HG03280 (cell line): Measurements from ENCODE around the gene SFN.
A peak's percentile ranks its signal among the peaks of the same experiment; 100 is the strongest.
"Not testable (repeated sequence)": the region's sequence is repeated elsewhere in the genome, so short reads cannot be mapped to it uniquely, and the experiment has no call there.

Experiments used
- ATAC-seq: cut with Tn5 transposase; IDR thresholded peaks from one replicate; pipeline ENCODE4 v1.9.1; 2021; ENCODE audit warnings: mild to moderate bottlenecking, moderate library complexity; ENCODE audit not compliant: unreplicated experiment

Gene SFN

GRCh38 chr1:26861889-26862378, 1.0 kb upstream of the SFN start:
- no peak for ATAC-seq

DNA sequence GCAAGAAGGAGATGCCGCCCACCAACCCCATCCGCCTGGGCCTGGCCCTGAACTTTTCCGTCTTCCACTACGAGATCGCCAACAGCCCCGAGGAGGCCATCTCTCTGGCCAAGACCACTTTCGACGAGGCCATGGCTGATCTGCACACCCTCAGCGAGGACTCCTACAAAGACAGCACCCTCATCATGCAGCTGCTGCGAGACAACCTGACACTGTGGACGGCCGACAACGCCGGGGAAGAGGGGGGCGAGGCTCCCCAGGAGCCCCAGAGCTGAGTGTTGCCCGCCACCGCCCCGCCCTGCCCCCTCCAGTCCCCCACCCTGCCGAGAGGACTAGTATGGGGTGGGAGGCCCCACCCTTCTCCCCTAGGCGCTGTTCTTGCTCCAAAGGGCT, 732 bp downstream of the SFN start:
- no peak for ATAC-seq

DNA sequence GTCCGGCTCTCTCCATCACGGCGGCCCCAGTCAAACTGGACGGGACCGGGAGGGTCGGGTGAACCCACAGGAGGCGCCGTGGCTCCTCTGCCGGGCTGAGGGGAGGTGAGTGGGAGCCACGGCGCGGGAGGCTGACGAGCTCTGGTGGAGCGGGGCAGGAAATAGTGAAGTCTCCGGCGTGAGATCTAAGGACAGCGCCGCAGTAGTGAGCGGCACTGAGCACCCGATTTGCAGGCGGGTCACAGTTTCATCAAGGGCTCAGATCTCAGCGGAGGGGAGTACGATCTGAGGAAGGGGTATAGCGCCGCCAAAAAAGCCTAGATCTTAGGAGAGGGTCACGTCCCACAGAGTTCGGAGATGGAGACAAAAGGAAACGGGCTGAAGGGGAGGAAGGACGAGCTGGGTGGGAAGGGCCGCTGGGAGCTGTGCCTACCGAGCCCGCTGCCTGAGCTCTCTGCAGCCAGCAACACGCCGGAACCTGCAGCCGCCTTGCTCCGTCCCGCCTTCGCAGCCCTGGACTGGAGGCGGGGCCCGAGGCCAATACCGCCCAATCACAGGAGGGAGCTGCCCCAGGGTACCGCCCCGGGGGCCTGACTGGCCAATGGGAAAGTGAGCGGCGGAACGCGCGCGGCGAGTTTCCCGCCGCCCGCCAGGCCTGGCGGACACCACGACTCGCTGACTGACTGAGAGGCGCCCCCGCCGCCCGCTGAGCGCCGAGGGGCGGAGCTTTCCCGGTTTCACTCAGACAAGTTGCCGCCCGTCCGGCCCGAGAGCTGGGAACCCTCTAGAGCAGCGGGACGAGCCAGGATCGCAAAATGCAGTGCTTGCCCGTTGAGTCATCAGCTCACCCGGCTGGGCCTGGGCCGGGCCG, 1.9 kb downstream of the SFN start:
- peak; percentile 93 for ATAC-seq

DNA sequence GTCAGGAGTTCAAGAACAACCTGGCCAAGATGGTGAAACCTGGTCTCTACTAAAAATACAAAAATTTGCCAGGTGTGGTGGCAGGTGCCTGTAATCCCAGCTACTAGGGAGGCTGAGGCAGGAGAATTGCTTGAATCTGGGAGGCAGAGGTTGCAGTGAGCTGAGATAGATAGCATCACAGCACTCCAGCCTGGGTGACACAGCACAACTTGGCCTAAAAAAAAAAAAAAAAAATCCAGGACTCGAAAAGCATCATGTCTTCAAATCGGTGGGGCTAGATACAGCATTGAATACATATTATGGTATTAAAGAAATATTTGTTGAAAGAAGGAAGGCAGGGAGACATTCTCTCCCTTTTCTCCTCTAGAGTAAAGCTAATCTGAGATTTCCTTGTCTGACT, 10.1 kb downstream of the SFN start:
- ATAC-seq = not testable (repeated sequence)

DNA sequence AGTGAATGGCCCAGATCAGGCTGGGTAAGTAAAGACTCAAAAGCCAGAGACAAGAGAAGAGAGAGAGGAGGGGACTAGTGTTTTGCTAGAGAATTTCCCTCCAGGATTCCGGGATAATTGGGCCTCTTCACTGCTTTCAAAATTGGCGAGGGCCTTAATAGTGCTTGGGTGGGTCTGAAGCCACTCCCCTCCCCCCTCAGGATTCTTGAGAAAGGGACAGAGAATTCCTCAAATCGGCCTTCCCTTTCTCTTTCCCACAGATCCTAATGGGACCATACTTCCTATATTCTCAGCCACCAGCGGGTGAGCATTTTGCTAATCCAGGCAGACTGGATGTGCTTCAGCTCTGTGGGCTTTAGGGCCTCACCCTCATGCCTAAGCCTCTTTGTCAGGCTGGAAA, 11.9 kb downstream of the SFN start:
- no peak for ATAC-seq

DNA sequence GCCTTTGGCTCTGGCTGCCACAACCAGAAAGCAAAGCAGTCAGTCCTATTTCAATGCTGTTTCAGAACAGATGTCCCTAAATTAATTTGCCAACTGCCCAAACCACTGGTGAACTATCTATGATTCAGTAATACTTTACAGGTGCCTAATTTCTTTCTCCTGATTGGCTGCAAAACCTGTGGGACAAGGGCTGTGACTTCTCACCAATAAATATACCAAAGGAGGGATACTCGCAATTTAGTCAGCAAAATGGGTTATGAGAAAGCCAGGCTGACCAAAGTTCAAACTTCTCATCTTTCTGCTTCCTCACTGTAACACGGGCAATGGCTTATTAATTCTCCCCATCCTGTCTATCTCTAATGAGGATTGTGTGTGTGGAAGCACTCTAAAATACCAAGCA, 14.4 kb downstream of the SFN start:
- ATAC-seq = no peak

- ATAC-seq = no peak
These were observed 16.8 kb downstream of the SFN start for GRCh38 chr1:26879793-26880192.

DNA sequence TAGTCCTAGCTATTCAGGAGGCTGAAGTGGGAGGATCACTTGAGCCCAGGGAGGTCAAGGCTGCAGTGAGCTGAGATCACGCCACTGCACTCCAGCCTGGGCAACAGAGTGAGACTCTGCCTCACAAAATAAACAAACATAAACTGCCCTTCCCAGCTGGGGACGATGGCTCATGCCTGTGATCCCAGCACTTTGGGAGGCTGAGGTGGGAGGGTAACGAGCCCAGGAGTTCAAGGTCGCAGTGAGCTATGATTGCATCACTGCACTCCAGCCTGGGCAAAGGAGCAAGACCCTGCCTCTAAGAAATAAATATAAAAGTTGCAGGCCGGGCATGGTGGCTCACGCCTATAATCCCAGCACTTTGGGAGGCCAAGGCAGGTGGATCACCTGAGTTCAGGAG, 18.7 kb downstream of the SFN start:
- not testable (repeated sequence) for ATAC-seq

GRCh38 chr1:26882696-26883463, 19.9 kb downstream of the SFN start:
- no peak for ATAC-seq

- no peak for ATAC-seq
These were observed 24.2 kb downstream of the SFN start for GRCh38 chr1:26887125-26887524.

DNA sequence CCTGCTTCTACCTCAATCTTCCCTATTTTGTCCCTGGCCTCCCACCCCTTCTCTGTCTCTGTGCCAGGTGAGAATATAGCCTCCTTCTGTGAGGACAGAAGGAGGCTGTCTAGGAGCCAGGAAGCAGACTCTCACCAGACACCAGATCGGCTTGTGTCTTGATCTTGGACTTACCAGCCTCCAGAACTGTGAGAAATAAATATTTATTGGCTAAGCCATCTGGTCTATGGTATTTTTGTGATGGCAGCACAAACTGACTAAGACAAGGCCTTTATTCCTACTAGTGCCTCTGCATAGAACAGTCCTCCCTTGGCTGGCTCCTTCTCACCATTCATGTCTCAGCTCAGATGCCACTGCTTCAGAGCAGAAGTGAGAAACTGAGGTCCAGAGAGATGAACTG, 25.3 kb downstream of the SFN start:
- no peak for ATAC-seq

DNA sequence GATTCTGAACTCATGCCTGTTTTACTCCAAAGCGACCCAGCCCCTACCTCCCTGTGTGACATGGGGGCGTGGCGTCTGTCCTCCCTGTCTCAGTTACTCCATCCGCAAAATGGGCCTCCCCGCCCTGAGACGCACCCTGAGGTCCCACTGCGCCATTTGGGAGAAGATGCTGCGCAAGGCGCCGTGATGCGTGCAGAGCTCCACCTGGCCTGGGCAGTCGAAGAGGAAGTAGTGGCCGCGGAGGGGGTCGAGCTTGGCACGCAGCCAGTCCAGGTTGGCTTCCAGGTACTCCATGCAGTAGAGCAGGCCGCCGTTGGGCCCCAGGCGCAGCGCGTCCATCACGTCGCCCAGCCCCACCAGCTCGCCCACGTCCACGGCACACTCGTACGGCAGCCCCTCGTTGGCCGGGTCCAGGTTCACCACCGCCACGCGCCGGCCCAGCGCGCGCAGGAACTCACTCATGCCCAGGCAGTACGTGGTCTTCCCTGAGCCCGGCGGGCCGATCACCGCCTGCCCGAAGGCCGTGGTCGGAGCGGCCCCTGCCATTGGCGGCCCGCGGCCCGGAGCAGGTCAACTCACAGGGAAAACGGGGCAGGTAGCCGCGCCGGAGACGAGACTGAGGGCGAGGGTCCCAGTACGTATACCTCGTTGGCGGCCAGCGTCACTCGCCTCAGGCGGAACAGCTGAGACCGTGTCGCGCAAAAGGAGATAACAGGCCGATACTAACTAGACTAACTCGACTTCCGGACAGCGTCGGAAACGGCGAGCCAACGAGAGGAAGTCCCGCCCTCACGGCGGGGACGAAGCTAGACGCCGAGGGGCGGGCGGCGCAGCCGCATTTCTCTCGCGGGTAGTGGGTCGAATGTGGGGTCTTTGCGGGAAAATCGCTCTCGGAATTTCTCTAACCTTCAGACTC, 26.9 kb downstream of the SFN start, which contains the start of gene GPN2:
TSS of gene GPN2 (minus strand) at position 733 of the 916 bp plus-strand sequence. CDS start at position 546, 187 bp downstream.
- ATAC-seq = peak; percentile 80

- peak; percentile 19 for ATAC-seq
These were observed 27.5 kb downstream of the SFN start for GRCh38 chr1:26890467-26890796.

GRCh38 chr1:26894263-26894662, 31.3 kb downstream of the SFN start:
- no peak for ATAC-seq

- ATAC-seq = no peak
These were observed 34.4 kb downstream of the SFN start for GRCh38 chr1:26897351-26897750.

DNA sequence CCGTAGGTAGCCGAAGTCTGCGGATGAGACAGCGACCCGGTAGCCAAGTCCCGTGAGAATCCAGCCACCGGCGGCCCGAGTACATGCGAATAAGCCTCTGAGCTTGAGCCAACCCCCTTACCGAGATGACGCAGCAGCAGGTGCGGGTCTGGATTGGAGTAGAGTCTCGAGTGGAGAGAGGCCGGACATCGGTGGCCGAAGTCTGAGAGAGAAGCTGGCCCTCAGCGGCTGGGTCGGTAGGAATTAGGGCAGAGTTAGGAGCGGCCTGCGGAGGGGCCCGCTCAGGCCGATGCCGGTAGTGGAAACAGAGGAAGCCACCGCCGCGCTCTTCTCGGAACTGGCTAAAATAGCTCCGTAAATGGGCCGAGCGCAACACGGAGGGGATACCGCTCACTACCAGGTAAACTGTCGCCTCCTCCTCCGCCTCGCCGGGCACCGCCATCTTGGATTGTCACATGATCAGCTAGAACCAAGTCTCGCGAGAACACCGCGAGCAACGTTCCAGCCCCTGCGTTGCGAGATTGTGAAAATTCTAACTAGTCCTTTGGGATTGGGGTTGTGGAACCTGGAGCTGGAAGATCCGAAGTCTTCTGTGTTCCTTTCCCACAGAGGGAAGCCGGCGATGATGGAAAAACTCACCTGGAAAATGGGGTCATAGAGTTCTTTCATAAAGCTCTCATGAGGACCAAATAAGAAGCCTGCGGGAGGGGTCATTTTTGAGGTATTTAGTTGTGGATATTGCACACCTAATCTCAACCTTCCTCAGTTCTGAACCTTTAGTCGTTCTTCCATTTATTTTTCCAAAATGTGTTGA, 37.3 kb downstream of the SFN start, which contains the start of gene GPATCH3:
TSS of gene GPATCH3 (minus strand) at position 467 of the 814 bp plus-strand sequence. CDS start at position 442, 25 bp downstream.
- peak; percentile 83 for ATAC-seq

DNA sequence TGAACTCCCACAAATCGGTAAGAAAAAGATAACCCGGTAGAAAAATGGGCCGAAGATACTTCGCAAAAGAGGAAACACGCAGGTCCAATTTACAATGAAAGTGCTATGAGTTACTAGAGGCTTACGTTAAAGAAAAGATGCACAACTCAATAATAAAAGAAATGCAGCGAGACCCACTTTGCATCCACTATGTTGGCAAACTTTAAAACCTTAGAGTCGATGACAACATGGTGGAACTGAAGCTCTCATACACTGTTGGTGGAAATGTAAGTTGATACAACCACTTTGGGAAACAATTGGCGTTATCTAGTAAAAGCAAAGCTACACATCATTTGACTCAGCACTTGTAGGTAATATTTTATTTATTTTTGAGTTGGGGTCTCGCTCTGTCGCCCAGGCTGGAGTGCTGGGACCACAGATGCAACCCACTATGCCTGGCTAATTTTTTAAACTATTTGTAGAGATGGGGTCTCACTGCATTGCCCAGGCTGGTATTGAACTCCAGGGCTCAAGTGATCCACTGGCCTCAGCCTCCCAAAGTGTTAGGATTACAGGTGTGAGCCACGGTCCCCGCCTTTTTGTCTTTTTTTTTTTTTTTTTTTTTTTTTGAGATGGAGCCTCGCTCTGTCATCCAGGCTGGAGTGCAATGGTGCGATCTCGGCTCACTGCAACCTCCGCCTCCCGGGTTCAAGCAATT, 38.0 kb downstream of the SFN start:
- no peak for ATAC-seq

DNA sequence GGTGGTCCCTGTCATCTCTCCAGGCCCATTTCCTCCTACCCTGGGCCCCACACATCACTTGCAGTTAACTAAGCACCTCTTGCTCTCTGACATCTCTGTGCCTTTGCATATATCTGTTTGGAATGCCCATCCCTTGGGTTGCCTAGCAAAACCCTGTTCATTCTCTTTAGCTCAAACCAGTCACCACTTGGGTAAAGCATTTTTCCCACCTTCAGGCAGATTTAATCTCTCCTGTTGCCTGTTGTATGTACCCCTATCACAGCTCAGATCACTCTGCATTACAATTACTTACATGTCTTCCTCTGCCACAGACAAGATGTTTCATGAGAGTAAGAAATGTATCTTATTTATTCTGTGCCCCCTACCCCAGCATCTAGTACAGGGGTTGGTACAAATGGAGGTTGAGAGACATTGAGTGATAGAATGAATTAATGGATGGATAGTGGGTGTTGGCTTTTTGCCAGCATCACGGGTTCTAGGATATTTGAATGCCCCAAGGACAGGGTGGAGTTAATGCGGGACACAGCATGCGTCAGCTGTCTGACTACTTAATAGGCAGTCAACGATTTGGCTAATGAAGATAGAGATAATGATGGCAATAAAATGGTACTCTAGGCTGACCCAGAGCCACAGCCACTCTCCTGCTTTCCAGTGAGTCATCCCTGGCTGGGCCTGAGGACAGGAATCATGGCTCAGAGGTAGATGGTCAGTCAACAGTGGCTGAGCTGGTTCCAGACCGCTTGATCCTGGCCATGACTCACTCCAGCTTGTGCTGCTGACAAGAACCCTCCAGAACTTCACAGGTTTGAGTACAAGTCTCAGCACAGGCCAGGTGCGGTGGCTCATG, 44.3 kb downstream of the SFN start:
- ATAC-seq = no peak
